BLaER1 (cell line): ENCODE results near the gene IL7R.
"Not testable (repeated sequence)": the region's sequence is repeated elsewhere in the genome, so short reads cannot be mapped to it uniquely, and the experiment has no call there.

Experiments
- H3K27ac ChIP-seq: shearing (Covaris generic); formaldehyde crosslinking; 2 replicates; pipeline ENCODE4 v1.8.1; 2022
- H3K27me3 ChIP-seq: shearing (Covaris generic); formaldehyde crosslinking; 2 replicates; pipeline ENCODE4 v1.8.1; 2022
- H3K36me3 ChIP-seq: shearing (Covaris generic); formaldehyde crosslinking; 2 replicates; pipeline ENCODE4 v1.8.1; 2022
- H3K4me1 ChIP-seq: shearing (Covaris generic); formaldehyde crosslinking; 2 replicates; pipeline ENCODE4 v1.8.1; 2022
- H3K4me2 ChIP-seq: shearing (Covaris generic); formaldehyde crosslinking; 2 replicates; pipeline ENCODE4 v1.8.1; 2022
- H3K4me3 ChIP-seq: shearing (Covaris generic); formaldehyde crosslinking; 2 replicates; pipeline ENCODE4 v1.8.1; 2022
- H3K9ac ChIP-seq: shearing (Covaris generic); formaldehyde crosslinking; 2 replicates; pipeline ENCODE4 v1.8.1; 2022
- H3K9me3 ChIP-seq: shearing (Covaris generic); formaldehyde crosslinking; 2 replicates; pipeline ENCODE4 v1.8.1; 2022
- H4K20me1 ChIP-seq: shearing (Covaris generic); formaldehyde crosslinking; 2 replicates; pipeline ENCODE4 v1.8.1; 2022
- Cebpa-rat ChIP-seq: shearing (Covaris generic); IDR thresholded peaks from 2 replicates; pipeline ENCODE4 v1.8.1; 2022

Gene IL7R

DNA sequence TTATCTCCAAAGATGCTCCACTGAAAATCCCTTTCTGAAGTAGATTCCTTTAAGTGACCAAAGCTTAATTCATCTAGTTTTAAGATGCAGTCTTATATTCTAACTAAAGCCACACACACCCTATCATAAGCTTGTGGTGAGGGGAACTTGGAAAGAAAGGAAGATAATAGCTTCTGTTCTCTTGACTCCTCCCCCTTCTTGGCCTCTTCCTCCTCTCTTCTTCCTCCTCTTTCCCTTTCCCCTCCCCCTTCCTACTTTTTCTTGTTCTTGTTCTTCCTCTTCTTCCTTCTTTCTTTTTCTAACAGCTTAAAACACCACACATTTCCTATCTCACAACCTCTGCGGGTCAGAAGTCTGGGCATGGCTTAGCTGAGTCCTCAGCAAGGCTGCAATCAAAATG lies 23.5 kb downstream of the IL7R start:
- Histone ChIP-seq H3K4me1 (peaks cover 97% of the 10 kb centered on the region), H3K9ac (no peak overlapping the region), H3K4me2 (peak overlapping the region; percentile 91), H4K20me1 (peaks cover 47% of the 10 kb centered on the region), H3K36me3 (peaks cover 46% of the 10 kb centered on the region), H3K27me3 (no peaks in the 10 kb centered on the region), H3K27ac (peak overlapping the region; percentile 90), H3K4me3 (no peak overlapping the region), H3K9me3 (no peaks in the 10 kb centered on the region)
- TF ChIP-seq Cebpa-rat: no peak

DNA sequence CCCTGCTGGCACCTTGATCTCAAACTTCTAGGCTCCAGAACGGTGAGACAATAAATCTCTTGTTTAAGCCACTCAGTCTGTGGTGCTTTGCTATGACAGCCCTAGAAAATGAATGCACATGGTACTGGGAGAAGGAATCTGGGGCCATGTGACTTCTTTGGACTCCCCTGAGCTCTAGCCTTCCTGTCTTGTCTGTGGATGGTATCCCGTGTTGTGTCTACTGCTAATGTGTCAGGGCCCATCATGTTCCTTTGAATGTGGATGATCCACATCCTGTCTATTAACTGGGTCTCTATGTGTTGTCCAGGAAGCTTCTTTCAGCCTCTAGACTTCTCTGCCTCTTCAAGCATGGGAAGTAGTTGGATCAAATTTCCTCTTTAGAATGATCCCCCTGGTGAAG lies 25.1 kb downstream of the IL7R start:
- TF ChIP-seq Cebpa-rat: no peak
- peak overlapping the region; percentile 90 for H3K27ac ChIP-seq
- H3K4me1 ChIP-seq: peaks cover 97% of the 10 kb centered on the region
- peaks cover 31% of the 10 kb centered on the region for H4K20me1 ChIP-seq
- peaks cover 30% of the 10 kb centered on the region for H3K36me3 ChIP-seq
- 0 out of 2 replicates have a peak overlapping the region, but pooled peaks have one; percentile 6 for H3K4me3 ChIP-seq
- H3K27me3 ChIP-seq: no peaks in the 10 kb centered on the region
- H3K9ac ChIP-seq: peak overlapping the region; percentile 80
- no peaks in the 10 kb centered on the region for H3K9me3 ChIP-seq
- peak overlapping the region; percentile 91 for H3K4me2 ChIP-seq

DNA sequence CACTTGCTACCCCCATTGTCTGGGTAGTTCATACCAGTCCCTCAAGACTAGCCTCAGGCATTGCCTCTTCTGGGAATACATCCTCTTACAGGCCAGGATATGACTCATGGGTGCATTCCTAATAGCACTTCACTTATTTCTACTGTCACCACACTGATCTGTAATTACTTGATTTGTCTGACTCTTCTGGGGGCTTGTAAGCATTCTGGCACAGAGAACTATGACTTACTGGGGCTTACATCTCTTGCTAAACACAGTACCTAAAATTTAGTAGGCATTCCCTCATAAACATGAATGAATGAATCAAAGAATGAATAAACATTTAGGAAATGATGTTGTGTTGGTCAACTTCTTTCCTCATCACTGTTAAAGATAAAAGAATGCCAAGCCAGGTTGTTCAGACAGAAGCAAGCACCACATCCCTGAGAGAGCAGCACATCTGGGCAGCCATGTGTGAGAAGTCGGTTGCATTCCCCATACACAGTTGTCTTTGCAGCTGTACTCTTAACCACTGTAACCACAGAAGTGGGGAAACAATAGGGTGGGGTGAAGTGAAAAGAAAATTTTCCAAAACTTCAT lies 27.6 kb downstream of the IL7R start:
- H3K9me3 ChIP-seq: peaks cover 5% of the 10 kb centered on the region; the same call in 1 of the 2 replicates

DNA sequence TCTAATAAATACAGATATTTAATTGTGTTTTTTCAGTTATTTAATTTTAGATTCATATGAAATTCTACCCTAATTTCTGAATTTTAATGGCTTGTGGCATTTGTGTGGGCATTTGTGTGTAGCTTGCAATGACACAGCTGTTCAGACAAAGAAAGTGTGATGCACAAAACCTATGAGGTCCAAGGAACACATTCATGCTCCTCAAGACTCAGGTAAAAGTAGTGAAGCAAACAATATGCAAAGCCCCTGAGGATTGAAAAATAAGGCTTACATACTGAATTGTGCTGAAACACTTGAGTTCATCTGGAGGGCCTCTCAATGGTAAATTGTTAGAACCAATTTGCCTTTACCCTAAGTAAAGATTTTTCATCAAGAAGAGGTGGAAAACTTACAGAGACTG lies 28.1 kb downstream of the IL7R start:
- H3K27ac ChIP-seq: peak overlapping the region; percentile 90

More for the DNA sequence above, 27.6 kb downstream of the IL7R start:
- Histone ChIP-seq H3K4me3 (0 out of 2 replicates have a peak overlapping the region, but pooled peaks have one; percentile 25), H3K36me3 (peaks cover 6% of the 10 kb centered on the region; the same call in 1 of the 2 replicates), H3K4me2 (peak overlapping the region; percentile 91), H4K20me1 (peaks cover 6% of the 10 kb centered on the region), H3K4me1 (peaks cover 94% of the 10 kb centered on the region), H3K27me3 (no peaks in the 10 kb centered on the region), H3K9ac (peak overlapping the region; percentile 80), H3K27ac (peak overlapping the region; percentile 90)
- TF ChIP-seq Cebpa-rat: peak; percentile 52; the same call in 1 of the 2 replicates

DNA sequence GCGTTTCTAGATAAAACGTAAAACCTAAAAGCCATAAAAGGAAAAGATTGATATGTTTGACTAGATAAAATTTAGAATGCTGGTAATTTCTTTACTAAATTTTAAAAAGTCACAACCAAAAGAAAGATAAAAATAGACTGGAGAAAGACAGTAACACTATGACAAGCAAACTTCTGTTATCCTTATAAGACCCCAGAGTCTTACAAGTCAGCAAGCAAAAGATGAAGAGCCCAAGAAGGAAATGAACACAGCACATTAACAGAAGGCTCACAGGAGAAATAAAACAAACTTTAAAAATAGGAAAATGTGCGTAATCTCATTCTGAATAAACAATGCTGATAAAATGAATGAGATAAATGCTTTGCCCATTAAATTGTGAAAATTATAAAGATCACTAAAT lies 29.7 kb downstream of the IL7R start:
- Histone ChIP-seq H4K20me1 (no peaks in the 10 kb centered on the region), H3K9ac (peak overlapping the region; percentile 72), H3K4me2 (peak overlapping the region; percentile 91), H3K27ac (peak overlapping the region; percentile 90), H3K36me3 (peaks cover 5% of the 10 kb centered on the region; the same call in 1 of the 2 replicates), H3K9me3 (peaks cover 25% of the 10 kb centered on the region), H3K27me3 (no peaks in the 10 kb centered on the region), H3K4me1 (peaks cover 94% of the 10 kb centered on the region), H3K4me3 (no peak overlapping the region)
- TF ChIP-seq Cebpa-rat: no peak

More for the DNA sequence above, 28.1 kb downstream of the IL7R start:
- peaks cover 1% of the 10 kb centered on the region for H4K20me1 ChIP-seq
- TF ChIP-seq Cebpa-rat: no peak
- H3K9me3 ChIP-seq: peaks cover 10% of the 10 kb centered on the region
- H3K4me1 ChIP-seq: peaks cover 94% of the 10 kb centered on the region
- peak overlapping the region; percentile 91 for H3K4me2 ChIP-seq
- H3K4me3 ChIP-seq: no peak overlapping the region
- peak overlapping the region; percentile 77 for H3K9ac ChIP-seq
- no peaks in the 10 kb centered on the region for H3K27me3 ChIP-seq
- peaks cover 1% of the 10 kb centered on the region; the same call in 1 of the 2 replicates for H3K36me3 ChIP-seq

DNA sequence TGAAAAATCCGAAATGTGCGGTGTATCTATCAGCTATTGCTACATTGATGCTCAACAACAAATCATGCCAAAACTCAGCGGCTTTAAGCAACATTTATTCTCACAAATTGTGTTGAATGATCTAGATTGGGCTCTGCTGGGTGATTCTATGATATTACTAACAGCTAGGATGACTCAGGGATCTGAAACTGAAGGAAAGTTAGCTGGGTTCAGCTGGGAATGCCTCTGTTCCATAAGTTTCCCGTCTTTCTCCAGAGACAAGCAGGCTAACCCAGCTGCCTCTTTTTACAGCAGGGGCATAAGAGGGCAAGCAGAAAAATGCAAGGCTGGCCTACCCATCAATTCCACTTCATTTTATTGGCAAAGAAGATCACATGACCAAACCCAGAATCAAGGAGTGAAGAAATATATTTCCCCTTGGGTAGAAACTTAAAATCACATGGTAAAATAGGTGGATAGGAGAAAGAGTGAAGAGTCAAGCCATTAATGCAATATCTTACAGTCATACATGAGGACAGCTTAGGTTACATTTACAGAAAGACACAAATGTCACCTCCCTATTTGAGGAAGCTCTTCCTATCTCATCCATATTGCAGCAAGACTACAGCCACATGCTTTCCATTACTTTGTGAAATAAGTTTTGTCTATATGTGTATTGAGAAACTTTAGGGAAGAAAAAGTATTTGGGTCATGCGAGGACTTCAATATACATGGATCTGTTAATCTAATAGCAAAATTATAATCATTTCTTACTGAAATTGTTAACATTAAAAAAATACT lies 30.8 kb downstream of the IL7R start:
- H3K4me1 ChIP-seq: peaks cover 83% of the 10 kb centered on the region
- H3K4me2 ChIP-seq: peak overlapping the region; percentile 62
- H3K27ac ChIP-seq: peak overlapping the region; percentile 90
- H3K4me3 ChIP-seq: no peak overlapping the region
- H3K9me3 ChIP-seq: peaks cover 34% of the 10 kb centered on the region
- peaks cover 12% of the 10 kb centered on the region; the same call in 1 of the 2 replicates for H3K36me3 ChIP-seq
- H4K20me1 ChIP-seq: no peaks in the 10 kb centered on the region
- H3K27me3 ChIP-seq: no peaks in the 10 kb centered on the region
- TF ChIP-seq Cebpa-rat: no peak
- H3K9ac ChIP-seq: peak overlapping the region; percentile 54

DNA sequence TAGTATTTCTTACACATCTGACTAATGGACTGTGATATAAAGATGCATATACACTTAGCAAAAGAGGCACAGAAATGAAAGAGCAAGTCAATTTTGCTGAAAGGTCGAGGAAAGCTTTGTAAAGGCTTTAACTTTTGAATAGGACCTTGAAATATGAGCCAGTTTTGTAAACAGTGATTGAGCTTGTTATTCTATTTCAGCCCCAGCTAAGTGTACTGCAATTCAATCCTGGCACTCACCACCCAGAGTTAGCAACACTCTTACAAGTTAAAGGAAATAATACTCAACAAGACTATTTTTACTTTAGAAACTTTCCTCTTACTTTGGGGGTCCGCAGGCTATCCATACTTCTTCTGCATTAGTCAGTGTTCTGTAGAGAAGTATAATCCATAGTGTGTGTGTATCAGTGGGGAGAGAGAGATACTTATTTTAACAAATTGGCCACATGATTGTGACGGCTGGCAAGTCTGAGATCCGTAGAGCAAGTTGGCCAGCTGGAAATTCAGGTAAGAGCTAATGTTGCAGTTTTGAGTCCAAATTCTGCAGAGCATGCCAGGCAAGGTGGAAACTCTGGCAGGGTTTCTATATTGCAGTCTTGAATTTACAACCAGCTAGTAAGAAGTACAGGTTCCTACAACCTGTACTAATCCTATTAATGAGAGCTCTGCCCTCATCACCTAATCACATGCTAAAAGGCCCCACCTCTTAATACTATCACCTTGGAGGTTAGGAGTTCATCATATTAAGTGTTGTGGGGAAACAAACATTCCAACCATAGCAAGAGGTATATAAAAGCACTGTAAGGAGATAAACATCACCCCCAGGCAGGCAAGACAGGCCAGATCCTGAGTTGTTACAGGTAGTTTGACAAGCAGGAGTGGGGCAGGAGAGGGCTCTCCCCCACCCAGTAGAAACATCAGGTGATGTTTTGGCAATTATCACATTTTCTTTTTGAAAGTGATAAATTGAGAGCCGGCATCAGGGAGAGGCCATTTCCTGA lies 33.6 kb downstream of the IL7R start:
- H3K27ac ChIP-seq: peak overlapping the region; percentile 53
- peaks cover 16% of the 10 kb centered on the region; the same call in 1 of the 2 replicates for H3K36me3 ChIP-seq
- no peak overlapping the region for H3K9ac ChIP-seq
- no peak for TF ChIP-seq Cebpa-rat
- no peak overlapping the region for H3K4me3 ChIP-seq
- peaks cover 60% of the 10 kb centered on the region for H3K9me3 ChIP-seq
- H4K20me1 ChIP-seq: no peaks in the 10 kb centered on the region
- peaks cover 79% of the 10 kb centered on the region for H3K4me1 ChIP-seq
- peak overlapping the region; percentile 7 for H3K4me2 ChIP-seq
- H3K27me3 ChIP-seq: no peaks in the 10 kb centered on the region

DNA sequence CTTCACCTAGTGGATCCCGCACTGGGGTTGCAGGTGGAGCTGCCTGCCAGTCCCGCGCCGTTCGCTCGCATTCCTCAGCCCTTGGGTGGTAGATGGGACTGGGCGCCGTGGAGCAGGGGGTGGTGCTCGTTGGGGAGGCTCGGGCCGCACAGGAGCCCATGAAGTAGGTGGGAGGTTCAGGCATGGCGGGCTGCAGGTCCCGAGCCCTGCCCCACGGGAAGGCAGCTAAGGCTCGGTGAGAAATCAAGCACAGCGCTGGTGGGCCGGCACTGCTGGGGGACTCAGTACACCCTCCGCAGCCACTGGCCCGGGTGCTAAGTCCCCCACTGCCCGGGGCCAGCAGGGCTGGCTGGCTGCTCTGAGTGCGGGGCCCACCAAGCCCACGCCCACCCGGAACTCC lies 36.1 kb downstream of the IL7R start:
- H3K9ac ChIP-seq, H3K27me3 ChIP-seq, H4K20me1 ChIP-seq, H3K4me2 ChIP-seq, H3K4me3 ChIP-seq: not testable (repeated sequence)
- Histone ChIP-seq H3K36me3 (peaks cover 20% of the 10 kb centered on the region; the same call in 1 of the 2 replicates), H3K27ac (peak overlapping the region; percentile 35; the same call in 1 of the 2 replicates), H3K4me1 (peaks cover 67% of the 10 kb centered on the region), H3K9me3 (peaks cover 69% of the 10 kb centered on the region)

DNA sequence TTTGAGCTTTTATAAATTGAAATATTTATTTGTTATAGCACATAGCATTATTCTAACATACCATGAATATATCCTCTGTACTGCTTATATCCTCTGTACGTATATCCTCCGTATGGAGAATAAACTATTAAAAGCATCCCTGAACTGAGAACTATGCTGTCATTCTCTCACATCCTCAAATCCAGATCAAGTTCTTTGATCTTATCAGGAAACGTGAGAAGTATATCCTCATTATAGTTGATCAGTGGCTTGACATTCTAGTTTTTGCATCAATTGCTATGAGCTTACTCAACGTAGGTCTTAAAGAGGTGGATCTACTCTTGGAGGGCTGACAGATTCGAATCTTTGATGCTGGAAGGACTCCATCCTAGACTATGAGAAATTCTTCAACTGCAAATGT lies 37.4 kb downstream of the IL7R start:
- no peaks in the 10 kb centered on the region for H3K27me3 ChIP-seq
- no peak overlapping the region for H3K4me3 ChIP-seq
- peaks cover 71% of the 10 kb centered on the region for H3K4me1 ChIP-seq
- H3K4me2 ChIP-seq: no peak overlapping the region
- H4K20me1 ChIP-seq: no peaks in the 10 kb centered on the region
- no peak for TF ChIP-seq Cebpa-rat
- peaks cover 65% of the 10 kb centered on the region for H3K9me3 ChIP-seq
- H3K9ac ChIP-seq: no peak overlapping the region
- peaks cover 20% of the 10 kb centered on the region; the same call in 1 of the 2 replicates for H3K36me3 ChIP-seq
- no peak overlapping the region for H3K27ac ChIP-seq
